HG02981 (cell line): ENCODE measurements around the gene CNST.
"Not testable (repeated sequence)": the region's sequence is repeated elsewhere in the genome, so short reads cannot be mapped to it uniquely, and the experiment has no call there.

Experiments
- ATAC-seq: cut with Tn5 transposase; IDR thresholded peaks from one replicate; pipeline ENCODE4 v1.9.1; 2021; ENCODE audit warnings: mild to moderate bottlenecking, moderate library complexity; ENCODE audit not compliant: unreplicated experiment

The CNST gene

GRCh38 chr1:246699095-246699735, 133.0 kb downstream of the CNST start:
- peak; percentile 100 for ATAC-seq

- ATAC-seq: no peak
Measured at GRCh38 chr1:246703581-246703980, 137.3 kb downstream of the CNST start.

GRCh38 chr1:246705368-246705767, 139.1 kb downstream of the CNST start:
- ATAC-seq: no peak

- no peak for ATAC-seq
Measured at GRCh38 chr1:246708166-246708565, 141.9 kb downstream of the CNST start.

- no peak for ATAC-seq
Measured at GRCh38 chr1:246709196-246709595, 142.9 kb downstream of the CNST start.

GRCh38 chr1:246709835-246710234, 143.6 kb downstream of the CNST start:
- ATAC-seq: no peak

GRCh38 chr1:246711548-246712003, 145.3 kb downstream of the CNST start:
- no peak for ATAC-seq

GRCh38 chr1:246712428-246712827, 146.2 kb downstream of the CNST start:
- ATAC-seq: not testable (repeated sequence)
